NCI-H774 (cell line): ENCODE results near the gene GUSB.

Experiments
- DNase-seq: peaks from one replicate; lab custom pipeline; 2025; lab: John Stamatoyannopoulos, UW

GUSB gene

DNA sequence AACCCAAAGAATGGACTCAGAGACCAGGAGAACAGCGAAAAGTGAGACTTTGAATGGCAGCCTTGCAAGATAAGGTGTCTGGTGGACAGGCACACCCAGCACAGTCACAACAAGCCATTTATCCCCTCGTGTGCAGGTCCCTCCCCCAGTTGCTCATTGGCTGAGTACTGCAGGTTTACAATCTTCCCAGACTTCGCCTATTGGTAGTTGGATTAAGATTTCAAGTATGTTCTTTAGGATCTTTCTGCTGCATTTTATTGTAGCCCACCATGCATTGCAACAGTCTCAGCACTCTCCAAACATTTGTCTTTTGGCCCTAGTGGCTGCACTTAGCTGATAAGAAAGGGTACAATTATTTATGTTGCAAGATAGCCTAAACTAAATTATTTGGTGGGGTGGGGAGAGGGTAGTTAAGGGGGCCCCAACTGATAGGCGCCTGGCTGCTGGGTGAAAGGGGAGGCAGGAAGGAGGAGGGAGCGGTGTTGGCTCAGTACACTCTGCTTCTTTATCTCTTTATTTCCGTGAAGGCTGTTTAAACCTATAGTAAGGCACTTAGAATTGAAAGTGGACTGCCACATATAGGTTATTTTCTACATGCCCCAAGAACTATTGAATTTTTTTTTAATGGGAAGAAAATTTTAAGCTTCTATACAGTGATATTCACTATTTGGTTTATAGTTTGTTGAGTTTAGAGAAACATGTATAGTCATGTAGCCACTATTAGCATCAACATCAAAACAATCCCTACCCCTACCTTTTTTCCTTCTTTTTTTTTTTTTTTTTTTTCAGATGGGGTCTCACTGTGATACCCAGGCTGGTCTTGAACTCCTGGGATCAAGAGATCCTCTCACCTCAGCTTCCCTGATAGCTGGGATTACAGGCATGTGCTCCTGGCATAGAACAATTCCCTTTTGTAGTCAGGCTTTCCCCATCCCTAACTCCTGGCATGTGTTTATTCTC lies 54.2 kb downstream of the GUSB start:
- DNase-seq, result no peak

DNA sequence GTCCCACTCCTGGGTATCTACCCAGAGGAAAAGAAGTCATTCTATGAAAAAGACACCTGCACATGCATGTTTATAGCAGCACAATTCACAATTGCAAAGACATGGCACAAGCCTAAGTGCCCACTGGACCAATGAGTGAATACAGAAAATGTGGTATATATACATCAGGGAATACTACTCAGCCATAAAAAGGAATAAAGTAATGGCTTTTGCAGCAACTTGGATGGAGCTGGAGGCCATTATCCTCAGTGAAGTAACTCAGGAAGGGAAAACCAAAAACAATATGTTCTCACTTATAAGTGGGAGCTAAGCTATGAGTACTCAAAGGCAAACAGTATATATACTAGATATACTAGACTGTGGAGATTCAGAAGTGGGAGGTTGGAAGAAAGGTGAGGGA lies 55.4 kb downstream of the GUSB start:
- DNase-seq, result no peak

DNA sequence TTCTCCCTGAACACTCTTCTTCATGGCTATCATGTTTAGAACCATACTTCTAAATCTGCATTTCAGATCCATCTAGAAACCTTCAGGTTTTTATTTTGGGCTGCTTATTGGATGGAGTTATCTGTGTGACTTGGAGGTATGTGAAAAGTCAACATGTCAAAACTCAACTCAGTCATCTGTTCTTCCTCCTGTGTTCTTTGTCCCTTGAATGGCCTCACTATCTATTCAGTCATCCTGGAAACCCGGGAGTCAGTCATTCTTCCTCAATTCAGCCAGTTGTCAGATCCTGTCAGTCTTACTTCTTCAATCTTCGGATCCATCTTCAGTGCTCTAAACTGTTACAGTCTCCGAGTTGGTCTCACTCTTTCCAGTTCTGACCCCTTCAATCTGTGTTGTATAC lies 57.0 kb downstream of the GUSB start:
- DNase-seq, result no peak

DNA sequence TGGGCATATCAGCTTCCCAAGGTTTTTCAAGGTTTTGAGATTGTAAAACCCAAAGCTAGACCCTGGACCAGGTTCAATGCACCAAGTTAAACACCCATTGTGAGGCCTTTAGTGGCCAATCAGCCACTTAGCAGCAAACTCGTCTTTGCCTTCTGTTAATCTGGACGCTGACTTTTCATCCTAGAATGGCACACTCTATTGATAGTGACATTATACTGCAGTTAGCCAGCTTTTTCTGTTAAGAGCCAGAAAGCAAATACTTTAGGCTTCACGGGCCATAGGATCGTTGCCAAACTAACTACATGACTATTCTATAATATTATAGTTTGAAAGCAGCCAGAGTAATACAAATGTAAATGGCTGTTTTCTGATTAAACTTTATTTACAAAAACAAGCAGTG lies 57.8 kb downstream of the GUSB start:
- no peak for DNase-seq

DNA sequence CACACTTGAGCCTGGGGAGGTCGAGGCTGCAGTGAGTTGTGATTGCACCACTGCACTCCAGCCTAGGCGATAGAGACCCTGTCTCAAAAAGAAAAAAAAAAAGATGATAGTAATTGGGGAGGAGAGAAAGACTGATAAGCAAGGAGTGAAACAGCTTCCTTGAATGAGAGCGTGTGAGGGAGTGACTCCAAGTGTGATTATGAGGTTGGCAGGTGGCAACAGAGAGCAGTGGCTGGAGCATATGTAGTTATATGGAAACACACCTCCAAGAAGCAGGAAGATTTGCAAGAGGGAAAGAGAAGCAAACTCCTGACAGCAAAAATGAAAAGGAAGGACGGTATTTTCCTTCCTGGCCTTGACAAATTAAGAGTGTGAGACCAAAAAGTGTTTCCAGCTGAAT lies 58.7 kb downstream of the GUSB start:
- DNase-seq, result no peak

DNA sequence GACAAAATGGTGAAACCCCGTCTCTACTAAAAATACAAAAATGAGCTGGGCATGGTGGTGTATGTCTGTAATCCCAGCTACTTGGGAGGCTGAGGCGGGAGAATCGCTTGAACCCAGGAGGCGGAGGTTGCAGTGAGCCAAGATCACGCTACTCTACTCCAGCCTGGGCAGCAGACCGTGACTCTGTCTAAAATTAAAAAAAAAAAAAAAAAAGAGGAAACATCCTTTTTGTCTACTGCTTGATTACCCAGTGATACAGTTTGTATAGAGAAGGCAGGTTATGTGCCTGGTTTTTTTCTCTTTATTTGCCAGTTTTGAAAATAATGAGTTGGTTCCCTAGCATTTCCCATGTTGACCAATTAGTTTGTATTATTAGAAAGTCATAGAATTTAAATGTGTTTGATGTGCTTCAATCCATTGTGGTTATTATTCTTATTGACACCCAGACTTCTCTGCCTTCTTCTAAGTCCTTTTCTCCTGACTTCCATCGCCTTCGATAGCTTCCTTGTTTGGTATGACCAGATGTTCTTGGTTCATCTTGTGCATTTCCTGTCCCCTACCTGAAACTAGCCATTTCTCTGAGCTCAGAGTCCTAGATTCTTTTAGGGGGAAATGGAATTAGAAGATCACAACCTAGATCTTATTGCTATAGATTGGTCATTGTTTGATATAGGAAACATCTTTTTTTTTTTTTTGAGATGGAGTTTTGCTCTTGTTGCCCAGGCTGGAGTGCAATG lies 65.9 kb downstream of the GUSB start:
- DNase-seq, result no peak

DNA sequence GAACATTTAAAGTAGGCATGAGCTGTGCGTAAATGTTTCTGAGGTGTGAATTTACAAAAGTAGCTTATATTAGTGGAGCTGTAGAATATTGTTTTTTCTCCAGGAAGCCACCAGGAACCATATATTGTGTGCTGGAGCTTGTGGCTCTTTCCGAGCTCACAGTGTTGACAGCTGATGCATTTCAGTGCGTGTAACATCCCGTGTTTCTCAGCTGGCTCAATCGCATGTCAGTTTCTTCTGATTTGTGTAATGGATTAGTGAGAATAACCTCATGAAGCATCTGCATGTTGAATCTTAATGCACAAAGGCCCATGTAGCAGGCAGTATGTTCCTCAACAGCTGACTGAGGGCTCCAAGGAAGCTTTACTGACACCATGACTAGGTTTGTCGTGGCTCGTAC lies 69.8 kb downstream of the GUSB start:
- DNase-seq, result no peak
